ENCODE data around the gene ABCA3.
A peak's percentile ranks its signal among the peaks of the same experiment; 100 is the strongest.
"Not testable (repeated sequence)": the region's sequence is repeated elsewhere in the genome, so short reads cannot be mapped to it uniquely, and the experiment has no call there.

Gene ABCA3

DNA sequence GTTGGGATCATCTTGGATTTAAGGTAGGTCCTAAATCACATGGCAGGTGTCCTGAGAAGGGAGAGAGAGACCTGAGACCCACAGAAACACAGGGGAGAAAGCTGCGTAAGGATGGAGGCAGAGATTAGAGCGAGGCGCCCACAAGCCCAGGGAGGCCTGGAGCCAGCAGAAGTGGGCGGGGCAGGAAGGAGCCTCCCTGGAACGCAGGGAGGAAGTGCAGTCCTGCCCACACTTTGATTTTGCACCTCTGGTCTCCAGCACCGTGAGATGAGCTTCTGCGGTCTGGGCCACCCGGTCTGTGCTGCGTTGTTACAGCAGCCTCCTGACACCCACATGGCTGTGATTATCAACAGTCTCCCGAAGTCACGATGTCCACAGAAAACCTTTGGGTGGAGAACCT, 97.9 kb downstream of the ABCA3 start:
- TF ChIP-seq, protein P1, sequence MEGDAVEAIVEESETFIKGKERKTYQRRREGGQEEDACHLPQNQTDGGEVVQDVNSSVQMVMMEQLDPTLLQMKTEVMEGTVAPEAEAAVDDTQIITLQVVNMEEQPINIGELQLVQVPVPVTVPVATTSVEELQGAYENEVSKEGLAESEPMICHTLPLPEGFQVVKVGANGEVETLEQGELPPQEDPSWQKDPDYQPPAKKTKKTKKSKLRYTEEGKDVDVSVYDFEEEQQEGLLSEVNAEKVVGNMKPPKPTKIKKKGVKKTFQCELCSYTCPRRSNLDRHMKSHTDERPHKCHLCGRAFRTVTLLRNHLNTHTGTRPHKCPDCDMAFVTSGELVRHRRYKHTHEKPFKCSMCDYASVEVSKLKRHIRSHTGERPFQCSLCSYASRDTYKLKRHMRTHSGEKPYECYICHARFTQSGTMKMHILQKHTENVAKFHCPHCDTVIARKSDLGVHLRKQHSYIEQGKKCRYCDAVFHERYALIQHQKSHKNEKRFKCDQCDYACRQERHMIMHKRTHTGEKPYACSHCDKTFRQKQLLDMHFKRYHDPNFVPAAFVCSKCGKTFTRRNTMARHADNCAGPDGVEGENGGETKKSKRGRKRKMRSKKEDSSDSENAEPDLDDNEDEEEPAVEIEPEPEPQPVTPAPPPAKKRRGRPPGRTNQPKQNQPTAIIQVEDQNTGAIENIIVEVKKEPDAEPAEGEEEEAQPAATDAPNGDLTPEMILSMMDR (IDR thresholded peaks at IDR 0.05; ENCODE audit: insufficient read depth, low read length, poor library complexity, severe bottlenecking): no peak
- Histone ChIP-seq H3K36me3 (ENCODE audit: control insufficient read depth, insufficient read depth, low read length) (peaks cover 28% of the 10 kb centered on the region), H3K27me3 (replicated peaks; ENCODE audit: control insufficient read depth, insufficient read depth, low read length) (no peaks in the 10 kb centered on the region), H3K4me3 (replicated peaks; ENCODE audit: low read depth, low read length) (no peak overlapping the region)
- DNase-seq (ENCODE audit: extremely low read depth, insufficient read length): no peak

DNA sequence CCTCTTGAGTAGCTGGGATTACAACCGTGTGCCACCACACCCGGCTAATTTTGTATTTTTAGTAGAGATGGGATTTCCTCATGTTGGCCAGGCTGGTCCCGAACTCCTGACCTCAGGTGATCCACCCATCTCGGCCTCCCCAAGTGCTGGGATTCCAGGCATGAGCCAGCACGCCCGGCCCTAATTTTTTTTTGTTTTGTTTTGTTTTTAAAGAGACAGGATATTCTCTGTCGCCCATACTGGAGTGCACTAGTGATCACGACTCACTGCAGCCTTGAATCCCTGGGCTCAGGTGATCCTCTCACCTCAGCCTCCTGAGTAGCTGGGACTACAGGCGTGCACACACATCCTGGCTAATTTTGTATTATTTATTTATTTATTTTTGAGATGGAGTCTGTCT, 100.2 kb downstream of the ABCA3 start:
- H3K27me3 ChIP-seq (replicated peaks; ENCODE audit: control insufficient read depth, insufficient read depth, low read length); DNase-seq (ENCODE audit: extremely low read depth, insufficient read length); H3K4me3 ChIP-seq (replicated peaks; ENCODE audit: low read depth, low read length): not testable (repeated sequence)
- peaks cover 19% of the 10 kb centered on the region for H3K36me3 ChIP-seq (ENCODE audit: control insufficient read depth, insufficient read depth, low read length)

DNA sequence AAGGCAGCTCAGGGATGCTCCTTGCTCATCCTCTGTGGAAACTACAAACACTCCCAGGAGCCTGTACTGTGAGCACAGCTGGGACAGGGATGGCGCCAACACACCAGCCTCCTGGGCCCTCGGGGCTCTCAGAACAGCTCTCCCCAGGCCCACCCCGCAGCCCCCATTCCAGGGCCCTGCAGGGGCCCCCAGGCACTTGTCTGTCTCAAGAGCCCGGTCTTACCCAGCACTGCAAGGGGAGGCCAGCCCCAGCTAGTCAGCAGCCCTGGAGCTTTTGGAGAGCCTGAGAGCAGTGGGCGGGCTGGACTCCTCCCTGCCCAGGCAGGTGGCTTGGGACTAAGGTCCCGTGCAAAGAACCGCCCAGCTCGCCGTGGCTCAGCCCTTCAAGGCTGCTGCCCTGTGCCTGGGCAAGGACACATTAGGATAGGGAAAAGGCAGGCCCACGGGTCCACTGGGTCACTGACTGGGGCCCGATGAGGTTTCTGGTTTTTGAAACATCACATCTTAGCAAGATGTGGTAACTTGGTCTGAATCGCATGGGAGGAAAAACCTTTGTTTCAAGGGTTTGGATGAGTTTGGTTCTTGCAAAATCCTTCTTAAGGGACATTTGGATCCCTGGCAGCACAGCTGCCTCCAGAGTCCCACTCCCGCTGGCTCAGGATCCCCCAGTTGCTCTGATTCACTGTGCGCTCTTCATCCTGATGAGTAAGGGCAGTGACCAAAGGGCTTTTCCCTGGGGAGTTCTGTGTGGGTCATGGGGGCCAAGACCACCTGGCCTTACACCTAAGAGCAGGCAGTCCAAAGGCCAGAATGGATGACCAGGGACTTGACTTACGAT, 101.5 kb downstream of the ABCA3 start:
- no peaks in the 10 kb centered on the region for H3K27me3 ChIP-seq (replicated peaks; ENCODE audit: control insufficient read depth, insufficient read depth, low read length)
- DNase-seq (ENCODE audit: extremely low read depth, insufficient read length): no peak
- peaks cover 23% of the 10 kb centered on the region for H3K36me3 ChIP-seq (ENCODE audit: control insufficient read depth, insufficient read depth, low read length)
- TF ChIP-seq, protein P1 (IDR thresholded peaks at IDR 0.05; ENCODE audit: insufficient read depth, low read length, poor library complexity, severe bottlenecking): no peak
- H3K4me3 ChIP-seq (replicated peaks; ENCODE audit: low read depth, low read length): no peak overlapping the region

DNA sequence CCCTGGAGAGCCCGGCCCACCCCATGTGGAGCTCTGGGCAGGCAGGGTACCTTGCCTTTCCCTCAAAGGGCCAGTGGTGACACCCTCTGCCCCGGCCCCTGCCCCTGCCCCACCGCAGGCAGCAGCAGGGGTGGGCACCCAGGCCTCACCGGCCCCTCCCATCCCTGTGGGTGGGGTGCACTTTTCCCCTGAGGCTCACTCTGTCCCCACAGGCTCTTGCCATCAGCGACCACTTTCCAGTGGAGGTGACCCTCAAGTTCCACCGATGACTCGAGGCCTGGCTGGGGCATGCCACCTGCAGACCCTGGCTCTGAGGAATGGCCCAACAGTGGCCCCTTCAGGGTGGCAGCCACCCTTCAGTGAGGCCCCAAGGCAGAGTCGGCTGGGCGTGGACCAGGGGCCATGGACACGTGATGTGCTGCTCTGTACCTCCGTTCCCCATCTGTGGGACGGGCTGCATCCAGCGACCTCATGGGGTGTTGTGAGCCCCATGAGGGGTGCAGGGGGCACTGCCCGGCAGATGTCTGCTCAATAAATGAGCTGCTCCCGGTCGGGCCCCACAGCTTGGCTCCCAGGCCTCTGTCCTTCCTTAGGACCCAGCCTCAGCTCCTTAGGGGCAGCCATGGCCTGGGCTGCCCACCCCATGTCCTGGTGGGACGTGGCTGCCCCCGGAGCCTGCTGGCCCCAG, 102.2 kb downstream of the ABCA3 start:
- Histone ChIP-seq H3K27me3 (replicated peaks; ENCODE audit: control insufficient read depth, insufficient read depth, low read length) (no peaks in the 10 kb centered on the region), H3K36me3 (ENCODE audit: control insufficient read depth, insufficient read depth, low read length) (peaks cover 22% of the 10 kb centered on the region), H3K4me3 (replicated peaks; ENCODE audit: low read depth, low read length) (no peak overlapping the region)
- DNase-seq (ENCODE audit: extremely low read depth, insufficient read length): no peak
- TF ChIP-seq, protein P1 (IDR thresholded peaks at IDR 0.05; ENCODE audit: insufficient read depth, low read length, poor library complexity, severe bottlenecking): no peak

DNA sequence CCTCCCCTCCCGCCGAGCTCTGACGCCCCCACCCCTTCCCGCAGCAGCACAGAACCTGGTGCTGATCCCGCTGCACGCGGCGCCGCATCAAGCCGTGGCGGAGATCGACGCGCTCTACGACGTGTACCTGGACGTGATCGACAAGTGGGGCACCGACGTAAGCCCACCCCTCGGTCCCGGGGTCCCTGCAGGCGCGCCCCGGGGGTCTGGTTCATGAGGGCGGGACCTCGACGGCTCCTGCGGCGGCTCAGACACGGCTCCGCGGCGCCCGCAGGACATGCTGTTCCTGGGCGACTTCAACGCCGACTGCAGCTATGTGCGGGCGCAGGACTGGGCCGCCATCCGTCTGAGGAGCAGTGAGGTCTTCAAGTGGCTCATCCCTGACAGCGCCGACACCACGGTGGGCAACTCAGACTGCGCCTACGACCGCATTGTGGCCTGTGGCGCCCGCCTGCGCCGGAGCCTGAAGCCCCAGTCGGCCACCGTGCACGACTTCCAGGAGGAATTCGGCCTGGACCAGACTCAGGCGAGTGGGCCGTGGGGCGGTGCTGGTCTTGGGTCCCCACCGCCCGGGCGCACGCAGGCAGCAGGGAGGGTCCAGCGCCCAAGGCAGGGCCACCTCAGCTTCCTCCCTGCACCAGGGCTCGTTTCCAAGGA, 102.9 kb downstream of the ABCA3 start:
- H3K27me3 ChIP-seq (replicated peaks; ENCODE audit: control insufficient read depth, insufficient read depth, low read length): no peaks in the 10 kb centered on the region
- peak; percentile 26 for DNase-seq (ENCODE audit: extremely low read depth, insufficient read length)
- TF ChIP-seq, protein P1 (IDR thresholded peaks at IDR 0.05; ENCODE audit: insufficient read depth, low read length, poor library complexity, severe bottlenecking): no peak
- H3K4me3 ChIP-seq (replicated peaks; ENCODE audit: low read depth, low read length): no peak overlapping the region
- peaks cover 20% of the 10 kb centered on the region for H3K36me3 ChIP-seq (ENCODE audit: control insufficient read depth, insufficient read depth, low read length)

DNA sequence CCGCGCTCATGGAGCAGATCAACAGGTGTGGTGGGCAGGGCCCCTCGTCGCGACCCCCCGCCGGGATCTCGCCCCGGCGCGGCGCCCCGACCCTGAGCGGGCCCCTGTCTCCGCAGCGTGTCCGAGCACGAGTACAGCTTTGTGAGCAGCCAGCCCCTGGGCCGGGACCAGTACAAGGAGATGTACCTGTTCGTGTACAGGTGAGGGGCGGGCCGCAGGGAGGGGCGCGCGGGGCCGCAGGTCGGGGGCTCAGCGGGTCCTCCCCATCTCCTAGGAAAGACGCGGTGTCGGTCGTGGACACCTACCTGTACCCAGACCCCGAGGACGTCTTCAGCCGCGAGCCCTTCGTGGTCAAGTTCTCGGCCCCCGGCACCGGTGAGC, 103.4 kb downstream of the ABCA3 start:
- Histone ChIP-seq H3K27me3 (replicated peaks; ENCODE audit: control insufficient read depth, insufficient read depth, low read length) (no peaks in the 10 kb centered on the region), H3K36me3 (ENCODE audit: control insufficient read depth, insufficient read depth, low read length) (peaks cover 24% of the 10 kb centered on the region), H3K4me3 (replicated peaks; ENCODE audit: low read depth, low read length) (no peak overlapping the region)
- DNase-seq (ENCODE audit: extremely low read depth, insufficient read length): no peak
- TF ChIP-seq, protein P1 (IDR thresholded peaks at IDR 0.05; ENCODE audit: insufficient read depth, low read length, poor library complexity, severe bottlenecking): no peak

All from GM06990 (cell line).